Hematopoietic multipotent progenitor cell treated with erythropoietin and hydrocortisone succinate and interleukin-3 and kit ligand, for 4 days (in vitro differentiated cells): Measurements from ENCODE around the gene ELAVL2.
"Not testable (repeated sequence)": the region's sequence is repeated elsewhere in the genome, so short reads cannot be mapped to it uniquely, and the experiment has no call there.

Source experiments
- DNase-seq: peaks from one replicate; pipeline ENCODE4 v3.0.0-alpha.2; 2015

ELAVL2 gene

GRCh38 chr9:23769307-23769935 lies 56.6 kb downstream of the ELAVL2 start:
- no peak for DNase-seq

- DNase-seq = no peak
These were observed 57.2 kb downstream of the ELAVL2 start for GRCh38 chr9:23768861-23769260.

GRCh38 chr9:23766613-23767012 lies 59.4 kb downstream of the ELAVL2 start:
- no peak for DNase-seq

GRCh38 chr9:23765561-23765960 lies 60.5 kb downstream of the ELAVL2 start:
- no peak for DNase-seq

- no peak for DNase-seq
These were observed 61.8 kb downstream of the ELAVL2 start for GRCh38 chr9:23764219-23764618.

GRCh38 chr9:23754551-23754950 lies 71.5 kb downstream of the ELAVL2 start:
- DNase-seq = no peak

GRCh38 chr9:23752859-23753258 lies 73.2 kb downstream of the ELAVL2 start:
- DNase-seq = no peak

- DNase-seq = no peak
These were observed 74.4 kb downstream of the ELAVL2 start for GRCh38 chr9:23751633-23752032.

- DNase-seq = no peak
These were observed 75.2 kb downstream of the ELAVL2 start for GRCh38 chr9:23750808-23751207.

- DNase-seq = no peak
These were observed 78.7 kb downstream of the ELAVL2 start for GRCh38 chr9:23747088-23748075.

- DNase-seq = no peak
These were observed 79.7 kb downstream of the ELAVL2 start for GRCh38 chr9:23746317-23746716.

GRCh38 chr9:23743036-23743435 lies 83.0 kb downstream of the ELAVL2 start:
- DNase-seq = no peak

GRCh38 chr9:23741351-23741750 lies 84.7 kb downstream of the ELAVL2 start:
- DNase-seq = no peak

GRCh38 chr9:23740531-23740930 lies 85.5 kb downstream of the ELAVL2 start:
- DNase-seq = no peak

GRCh38 chr9:23739753-23740152 lies 86.3 kb downstream of the ELAVL2 start:
- DNase-seq = no peak

- DNase-seq = no peak
These were observed 89.7 kb downstream of the ELAVL2 start for GRCh38 chr9:23736293-23736692.

- DNase-seq = no peak
These were observed 92.5 kb downstream of the ELAVL2 start for GRCh38 chr9:23733495-23734078.

- DNase-seq = no peak
These were observed 94.7 kb downstream of the ELAVL2 start for GRCh38 chr9:23731353-23731752.

- no peak for DNase-seq
These were observed 95.7 kb downstream of the ELAVL2 start for GRCh38 chr9:23730364-23730763.

GRCh38 chr9:23728736-23729135 lies 97.3 kb downstream of the ELAVL2 start:
- no peak for DNase-seq

GRCh38 chr9:23725279-23725946 lies 100.6 kb downstream of the ELAVL2 start:
- no peak for DNase-seq

GRCh38 chr9:23723672-23724071 lies 102.4 kb downstream of the ELAVL2 start:
- DNase-seq = no peak

- not testable (repeated sequence) for DNase-seq
These were observed 103.0 kb downstream of the ELAVL2 start for GRCh38 chr9:23723048-23723447.
